Measurements from ENCODE around the gene MRI1. TPM values are rescaled to one million over a fixed set of nuclear protein-coding genes. Genes with fewer than 3 reads are reported as not detected.

The MRI1 gene
- total and polyA plus RNA-seq, 4 experiments from 2014 or later: 3.5 to 52.3 (median 32.4) TPM

DNA sequence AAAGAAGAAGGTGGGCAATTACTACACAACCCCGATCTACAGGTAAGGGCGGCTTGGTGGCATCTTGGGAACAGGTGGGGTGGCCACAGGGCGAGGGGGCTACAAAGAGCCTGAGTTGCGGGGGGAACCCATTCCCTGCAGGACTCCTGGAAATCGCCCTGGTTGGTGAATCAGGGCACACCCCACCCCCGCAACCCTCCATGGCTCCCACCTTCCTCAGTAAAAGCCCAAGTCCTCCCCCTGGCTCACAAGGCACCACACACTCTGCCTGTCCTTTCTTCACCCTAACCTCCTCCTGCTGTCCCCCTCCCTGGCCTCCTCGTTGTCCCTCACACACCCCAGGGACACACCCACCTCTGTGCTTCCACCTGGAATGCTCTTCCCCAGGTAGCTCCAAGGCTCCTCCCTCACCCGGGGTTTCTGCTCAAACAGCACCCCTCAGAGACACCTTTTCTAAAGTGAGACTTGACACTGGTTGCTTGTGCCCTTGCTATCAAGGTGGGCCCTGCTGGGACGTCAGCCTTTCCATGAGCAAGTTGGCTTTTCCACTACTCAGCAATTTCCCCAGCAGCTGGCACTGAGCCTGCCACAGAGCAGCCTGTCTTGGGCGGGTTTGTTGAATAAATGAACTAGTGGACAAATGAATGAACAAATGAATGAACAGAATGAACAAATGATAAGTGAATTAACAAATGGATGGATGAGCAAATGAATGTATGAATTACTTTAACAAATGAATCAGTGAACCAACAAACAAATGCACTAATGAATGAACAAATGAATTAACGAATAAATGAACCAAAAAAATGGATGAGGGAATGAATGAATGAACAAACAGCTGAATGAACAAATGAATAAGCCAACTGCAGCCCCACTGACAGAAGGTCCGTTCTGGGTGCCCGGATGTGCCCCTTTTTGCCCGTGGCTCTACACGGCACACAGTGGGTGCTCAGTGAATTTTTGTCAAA, 6.2 kb upstream of the MRI1 start:
- no peak for DNase-seq
- no peak overlapping the region for H3K4me3 Mint-ChIP-seq

DNA sequence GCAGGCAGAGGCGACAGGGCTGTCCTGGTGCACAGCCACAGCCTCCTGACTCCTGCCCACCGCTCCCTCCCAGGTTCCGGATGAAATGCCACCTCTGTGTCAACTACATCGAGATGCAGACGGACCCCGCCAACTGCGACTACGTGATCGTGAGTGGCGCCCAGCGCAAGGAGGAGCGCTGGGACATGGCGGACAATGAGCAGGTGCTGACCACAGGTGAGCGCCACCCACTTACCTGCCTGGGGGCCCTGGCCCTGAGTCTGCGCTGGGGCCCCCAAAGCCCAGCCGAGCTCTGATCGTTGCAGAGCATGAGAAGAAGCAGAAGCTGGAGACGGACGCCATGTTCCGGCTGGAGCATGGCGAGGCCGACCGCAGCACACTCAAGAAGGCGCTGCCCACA, 5.5 kb upstream of the MRI1 start:
- peaks cover 2% of the 10 kb centered on the region for H3K4me1 ChIP-seq (ENCODE audit: insufficient read depth, low read length)
- intact Hi-C loops (cut with micrococcal nuclease): no loop called here
- POLR2A ChIA-PET (ENCODE audit: partially characterized antibody): no interaction called here

More for the DNA sequence above, 6.2 kb upstream of the MRI1 start:
- Histone ChIP-seq H3K27ac (ENCODE audit: low read depth, low read length) (no peak overlapping the region), H3K4me3 (ENCODE audit: low read length in 2 of 2) (no peak overlapping the region), H3K9me3 (ENCODE audit: control insufficient read depth in 1 of 2, low read length in 2 of 2) (no peaks in the 10 kb centered on the region), H3K27me3 (ENCODE audit: insufficient read depth, low read length) (no peaks in the 10 kb centered on the region), H3K36me3 (ENCODE audit: insufficient read depth, low read length) (peaks cover 55% of the 10 kb centered on the region), H3K4me1 (ENCODE audit: insufficient read depth, low read length) (no peaks in the 10 kb centered on the region)
- H3K36me3 Mint-ChIP-seq: peaks cover 31 to 62% of the 10 kb centered on the region in 2 donors
- peaks cover 0 to 4% (median 3%) of the 10 kb centered on the region in 4 donors for H3K4me1 Mint-ChIP-seq
- ChIA-PET POLR2A (ENCODE audit: partially characterized antibody) (no interaction called here), CTCF (ENCODE audit: partially characterized antibody) (no interaction called here)
- H3K9me3 Mint-ChIP-seq: no peaks in the 10 kb centered on the region
- intact Hi-C loops (cut with micrococcal nuclease): no loop called here
- no peaks in the 10 kb centered on the region for H3K27me3 Mint-ChIP-seq
- H3K27ac Mint-ChIP-seq: peak overlapping the region in 1 of 7 donors; percentile 36

DNA sequence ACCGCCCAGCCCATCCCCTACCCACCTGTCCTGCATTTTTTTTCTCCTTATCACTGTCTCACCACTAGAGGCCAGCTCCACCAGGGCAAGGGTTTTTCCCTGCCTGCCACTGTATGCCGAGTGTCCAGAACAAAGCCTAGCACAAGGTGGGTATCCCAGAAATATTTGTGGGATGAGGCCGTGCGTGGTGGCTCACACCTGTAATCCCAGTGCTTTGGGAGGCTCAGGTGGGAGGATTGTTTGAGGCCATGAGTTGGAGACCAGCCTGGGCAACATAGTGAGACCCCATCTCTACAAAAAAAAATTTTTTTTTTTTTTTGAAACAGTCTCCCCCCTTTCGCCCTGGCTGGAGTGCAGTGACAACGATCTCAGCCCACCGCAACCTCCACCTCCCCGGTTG, 2.9 kb upstream of the MRI1 start:
- intact Hi-C loops (cut with micrococcal nuclease): no loop called here
- H3K27ac Mint-ChIP-seq: no peak overlapping the region
- Histone ChIP-seq H3K4me3 (ENCODE audit: low read length in 2 of 2) (no peak overlapping the region), H3K36me3 (ENCODE audit: insufficient read depth, low read length) (peaks cover 30% of the 10 kb centered on the region), H3K27me3 (ENCODE audit: insufficient read depth, low read length) (no peaks in the 10 kb centered on the region), H3K27ac (ENCODE audit: low read depth, low read length) (no peak overlapping the region), H3K4me1 (ENCODE audit: insufficient read depth, low read length) (peaks cover 16% of the 10 kb centered on the region), H3K9me3 (ENCODE audit: control insufficient read depth in 1 of 2, low read length in 2 of 2) (no peaks in the 10 kb centered on the region)
- no peak for DNase-seq
- H3K27me3 Mint-ChIP-seq: no peaks in the 10 kb centered on the region
- H3K36me3 Mint-ChIP-seq: peaks cover 21 to 49% of the 10 kb centered on the region in 2 donors
- ChIA-PET CTCF (ENCODE audit: partially characterized antibody) (no interaction called here), POLR2A (ENCODE audit: partially characterized antibody) (interaction anchor here (0.9 to 2.4 kb wide), 2 partner anchors 13 kb away, joined by 4 to 11 read pairs; partner anchors contain the start of gene C19orf53)
- H3K4me1 Mint-ChIP-seq: peaks cover 15 to 27% (median 16%) of the 10 kb centered on the region in 4 donors
- no peaks in the 10 kb centered on the region for H3K9me3 Mint-ChIP-seq
- no peak overlapping the region for H3K4me3 Mint-ChIP-seq

More for the DNA sequence above, 5.5 kb upstream of the MRI1 start:
- Mint-ChIP-seq H3K9me3 (no peaks in the 10 kb centered on the region), H3K27ac (no peak overlapping the region), H3K4me1 (peaks cover 2 to 10% (median 5%) of the 10 kb centered on the region in 4 donors), H3K4me3 (no peak overlapping the region), H3K36me3 (peaks cover 32 to 58% of the 10 kb centered on the region in 2 donors), H3K27me3 (no peaks in the 10 kb centered on the region)
- H3K4me3 ChIP-seq (ENCODE audit: low read length in 2 of 2): no peak overlapping the region
- no peaks in the 10 kb centered on the region for H3K27me3 ChIP-seq (ENCODE audit: insufficient read depth, low read length)
- no peak for DNase-seq
- no peak overlapping the region for H3K27ac ChIP-seq (ENCODE audit: low read depth, low read length)
- H3K36me3 ChIP-seq (ENCODE audit: insufficient read depth, low read length): peaks cover 51% of the 10 kb centered on the region
- H3K9me3 ChIP-seq (ENCODE audit: control insufficient read depth in 1 of 2, low read length in 2 of 2): no peaks in the 10 kb centered on the region
- CTCF ChIA-PET (ENCODE audit: partially characterized antibody): no interaction called here

DNA sequence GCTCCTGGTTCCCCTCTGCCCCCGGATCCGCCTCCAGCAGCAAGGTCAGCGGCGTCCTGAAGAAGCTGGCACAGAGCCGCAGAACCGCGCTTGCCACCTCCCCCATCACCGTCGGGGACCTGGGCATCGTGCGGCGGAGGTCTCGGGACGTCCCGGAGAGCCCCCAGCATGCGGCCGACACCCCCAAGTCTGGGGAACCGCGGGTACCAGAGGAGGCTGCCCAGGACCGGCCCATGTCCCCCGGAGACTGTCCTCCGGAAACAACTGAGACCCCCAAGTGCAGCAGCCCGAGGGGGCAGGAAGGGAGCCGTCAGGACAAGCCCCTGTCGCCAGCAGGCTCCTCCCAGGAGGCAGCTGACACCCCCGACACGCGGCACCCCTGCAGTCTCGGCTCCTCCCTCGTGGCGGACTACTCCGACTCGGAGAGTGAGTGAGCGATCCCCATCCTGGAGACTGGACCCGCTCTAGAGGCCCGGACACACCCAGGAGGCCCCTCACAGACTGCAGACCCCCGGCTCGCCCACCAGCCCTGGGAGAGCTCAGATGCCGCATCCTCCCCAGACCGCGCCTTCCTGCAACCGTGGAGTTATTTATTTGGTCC, 1.6 kb upstream of the MRI1 start:
- Histone ChIP-seq H3K27ac (ENCODE audit: low read depth, low read length) (no peak overlapping the region), H3K36me3 (ENCODE audit: insufficient read depth, low read length) (peaks cover 18% of the 10 kb centered on the region), H3K27me3 (ENCODE audit: insufficient read depth, low read length) (no peaks in the 10 kb centered on the region), H3K4me3 (ENCODE audit: low read length in 2 of 2) (no peak overlapping the region), H3K9me3 (ENCODE audit: control insufficient read depth in 1 of 2, low read length in 2 of 2) (no peaks in the 10 kb centered on the region), H3K4me1 (ENCODE audit: insufficient read depth, low read length) (peaks cover 16% of the 10 kb centered on the region)
- H3K4me3 Mint-ChIP-seq: peak overlapping the region in 1 of 8 donors; percentile 70
- CTCF ChIA-PET (ENCODE audit: partially characterized antibody): no interaction called here
- no peak overlapping the region for H3K27ac Mint-ChIP-seq
- DNase-seq: no peak
- POLR2A ChIA-PET (ENCODE audit: partially characterized antibody): interaction anchor here (1.1 to 2.4 kb wide), 3 partner anchors 12 to 29 kb away, joined by 3 to 11 read pairs (median 4); partner anchors contain the start of gene C19orf53
- H3K4me1 Mint-ChIP-seq: peaks cover 15 to 27% (median 17%) of the 10 kb centered on the region in 4 donors
- no peaks in the 10 kb centered on the region for H3K27me3 Mint-ChIP-seq
- intact Hi-C loops (cut with micrococcal nuclease): no loop called here
- H3K36me3 Mint-ChIP-seq: peaks cover 16 to 38% of the 10 kb centered on the region in 2 donors
- H3K9me3 Mint-ChIP-seq: no peaks in the 10 kb centered on the region

DNA sequence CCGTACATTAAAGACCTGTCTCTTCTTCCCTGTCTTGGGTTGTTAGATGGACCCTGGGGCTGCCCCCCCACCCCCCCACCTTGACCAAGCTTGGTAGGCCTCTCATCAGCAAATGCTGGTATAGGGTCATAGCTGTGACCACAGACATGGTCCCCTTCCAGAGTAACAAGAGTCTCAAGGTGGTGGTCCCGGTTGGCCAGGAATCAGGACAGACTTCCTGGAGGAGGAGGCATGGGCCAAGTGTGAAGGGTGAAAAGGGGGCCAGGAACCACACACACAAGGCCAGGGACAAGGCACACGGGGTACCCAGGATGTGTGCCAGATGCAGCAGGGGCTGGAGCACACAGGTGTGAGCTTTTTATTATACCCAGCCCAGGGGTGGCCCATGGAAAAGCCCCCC, 1.1 kb upstream of the MRI1 start:
- H3K9me3 ChIP-seq (ENCODE audit: control insufficient read depth in 1 of 2, low read length in 2 of 2): no peaks in the 10 kb centered on the region
- ChIA-PET POLR2A (ENCODE audit: partially characterized antibody) (interaction anchor here (1.1 to 2.4 kb wide), 3 partner anchors 11 to 29 kb away, joined by 3 to 11 read pairs (median 4); partner anchors contain the start of gene C19orf53), CTCF (ENCODE audit: partially characterized antibody) (interaction anchor here (1.2 kb wide), 1 partner anchor 100 kb away, joined by 3 read pairs; no protein-coding TSS in a partner anchor)
- no peak overlapping the region for H3K4me3 ChIP-seq (ENCODE audit: low read length in 2 of 2)
- peaks cover 13% of the 10 kb centered on the region for H3K36me3 ChIP-seq (ENCODE audit: insufficient read depth, low read length)
- no peaks in the 10 kb centered on the region for H3K9me3 Mint-ChIP-seq
- DNase-seq: no peak
- H3K27ac Mint-ChIP-seq: peak overlapping the region in 4 of 7 donors; percentile 71 to 86 (median 78)
- intact Hi-C loops (cut with micrococcal nuclease): no loop called here
- peaks cover 16% of the 10 kb centered on the region for H3K4me1 ChIP-seq (ENCODE audit: insufficient read depth, low read length)
- H3K36me3 Mint-ChIP-seq: peaks cover 12 to 34% of the 10 kb centered on the region in 2 donors
- H3K27me3 Mint-ChIP-seq: no peaks in the 10 kb centered on the region
- peak overlapping the region; percentile 74 to 83 (median 81) for H3K4me3 Mint-ChIP-seq
- no peak overlapping the region for H3K27ac ChIP-seq (ENCODE audit: low read depth, low read length)
- H3K27me3 ChIP-seq (ENCODE audit: insufficient read depth, low read length): no peaks in the 10 kb centered on the region
- H3K4me1 Mint-ChIP-seq: peaks cover 13 to 27% (median 18%) of the 10 kb centered on the region in 4 donors

DNA sequence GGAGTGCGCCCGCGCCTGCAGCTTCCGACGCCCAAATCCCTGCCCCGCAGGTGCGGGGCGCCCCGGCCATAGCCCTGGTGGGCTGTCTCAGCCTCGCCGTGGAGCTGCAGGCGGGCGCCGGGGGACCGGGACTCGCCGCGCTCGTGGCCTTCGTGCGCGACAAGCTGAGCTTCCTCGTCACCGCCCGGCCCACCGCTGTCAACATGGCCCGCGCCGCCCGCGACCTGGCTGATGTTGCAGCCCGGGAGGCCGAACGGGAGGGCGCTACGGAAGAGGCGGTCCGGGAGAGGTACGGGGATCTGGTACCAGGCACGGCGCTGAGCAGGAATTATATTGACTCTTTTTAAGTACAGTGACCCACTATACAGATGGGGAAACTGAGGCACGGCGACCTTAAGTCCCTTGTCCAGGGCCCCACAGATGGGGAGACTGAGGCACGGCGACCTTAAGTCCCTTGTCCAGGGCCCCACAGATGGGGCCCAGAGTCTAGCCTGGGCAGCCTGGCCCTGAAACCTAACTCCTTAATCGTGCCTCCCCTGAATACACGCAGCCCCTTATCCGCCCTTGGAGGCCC, 586 bp downstream of the MRI1 start:
- Mint-ChIP-seq H3K4me1 (peaks cover 13 to 27% (median 18%) of the 10 kb centered on the region in 4 donors), H3K27ac (peak overlapping the region in 6 of 7 donors; percentile 92 to 95 (median 94)), H3K9me3 (no peaks in the 10 kb centered on the region), H3K4me3 (peak overlapping the region; percentile 83 to 91 (median 90)), H3K27me3 (no peaks in the 10 kb centered on the region), H3K36me3 (peaks cover 9 to 26% of the 10 kb centered on the region in 2 donors)
- DNase-seq: peak in 4 of 5 donors; percentile 27 to 55 (median 35)
- CTCF ChIA-PET (ENCODE audit: partially characterized antibody): interaction anchor here (0.9 to 1.5 kb wide), 3 partner anchors 20 to 97 kb away, joined by 3 to 5 read pairs (median 3); no protein-coding TSS in a partner anchor
- H3K27ac ChIP-seq (ENCODE audit: low read depth, low read length): peak overlapping the region; percentile 40
- intact Hi-C loops (cut with micrococcal nuclease): no loop called here
- POLR2A ChIA-PET (ENCODE audit: partially characterized antibody): interaction anchor here (0.5 to 2.8 kb wide), 11 partner anchors 10 to 372 kb away, joined by 3 to 27 read pairs (median 5); partner anchors contain the start of genes ASF1B, C19orf53 and ZSWIM4
- peaks cover 16% of the 10 kb centered on the region for H3K4me1 ChIP-seq (ENCODE audit: insufficient read depth, low read length)
- H3K36me3 ChIP-seq (ENCODE audit: insufficient read depth, low read length): peaks cover 7% of the 10 kb centered on the region
- no peaks in the 10 kb centered on the region for H3K27me3 ChIP-seq (ENCODE audit: insufficient read depth, low read length)
- peak overlapping the region; percentile 34 to 42 for H3K4me3 ChIP-seq (ENCODE audit: low read length in 2 of 2)
- no peaks in the 10 kb centered on the region for H3K9me3 ChIP-seq (ENCODE audit: control insufficient read depth in 1 of 2, low read length in 2 of 2)

All from CD4-positive, alpha-beta memory T cell (primary cell).